ENCODE measurements around the gene TAF6. TPM values are rescaled to one million over a fixed set of nuclear protein-coding genes. Genes with fewer than 3 reads are reported as not detected.

TAF6 gene
- total RNA-seq, 6 experiments from 2014 or later, result 66.4 to 78.6 (median 77.4) TPM

- no peak overlapping the region for H3K4me3 Mint-ChIP-seq
- TF ChIP-seq CTCF (IDR thresholded peaks at IDR 0.05), result no peak
- peaks cover 6% of the 10 kb centered on the region for H3K27me3 Mint-ChIP-seq (ENCODE audit: insufficient read depth)
- peaks cover 16% of the 10 kb centered on the region; the same call in 1 of the 2 replicates for H3K36me3 Mint-ChIP-seq (ENCODE audit: low read depth)
- no peak overlapping the region for H3K27ac Mint-ChIP-seq
- H3K9me3 Mint-ChIP-seq, result no peaks in the 10 kb centered on the region
- peaks cover 8% of the 10 kb centered on the region for H3K4me1 Mint-ChIP-seq (ENCODE audit: low read depth)
- DNase-seq, result no peak
Observed at GRCh38 chr7:100122568-100122967, 3.4 kb upstream of the TAF6 start.

GRCh38 chr7:100122067-100122466, 2.9 kb upstream of the TAF6 start:
- Mint-ChIP-seq H3K9me3 (no peaks in the 10 kb centered on the region), H3K4me3 (no peak overlapping the region)

GRCh38 chr7:100120733-100121036, 1.5 kb upstream of the TAF6 start:
- Mint-ChIP-seq H3K9me3 (no peaks in the 10 kb centered on the region), H3K27ac (peak overlapping the region; percentile 98), H3K4me3 (peak overlapping the region; percentile 97), H3K36me3 (ENCODE audit: low read depth) (peaks cover 21% of the 10 kb centered on the region), H3K4me1 (ENCODE audit: low read depth) (peaks cover 8% of the 10 kb centered on the region), H3K27me3 (ENCODE audit: insufficient read depth) (no peaks in the 10 kb centered on the region; the same call in 1 of the 2 replicates)
- TF ChIP-seq CTCF (IDR thresholded peaks at IDR 0.05), result no peak
- DNase-seq, result no peak

More at GRCh38 chr7:100122067-100122466, 2.9 kb upstream of the TAF6 start:
- Mint-ChIP-seq H3K27ac (no peak overlapping the region), H3K4me1 (ENCODE audit: low read depth) (peaks cover 8% of the 10 kb centered on the region), H3K36me3 (ENCODE audit: low read depth) (peaks cover 16% of the 10 kb centered on the region; the same call in 1 of the 2 replicates), H3K27me3 (ENCODE audit: insufficient read depth) (peaks cover 6% of the 10 kb centered on the region)
- TF ChIP-seq CTCF (IDR thresholded peaks at IDR 0.05), result no peak
- no peak for DNase-seq

GRCh38 chr7:100119970-100120732, 993 bp upstream of the TAF6 start:
- Mint-ChIP-seq H3K27me3 (ENCODE audit: insufficient read depth) (no peaks in the 10 kb centered on the region; the same call in 1 of the 2 replicates), H3K4me1 (ENCODE audit: low read depth) (peaks cover 8% of the 10 kb centered on the region), H3K9me3 (no peaks in the 10 kb centered on the region), H3K4me3 (peak overlapping the region; percentile 97), H3K27ac (peak overlapping the region; percentile 98), H3K36me3 (ENCODE audit: low read depth) (peaks cover 21% of the 10 kb centered on the region)
- TF ChIP-seq CTCF (IDR thresholded peaks at IDR 0.05), result no peak
- DNase-seq, result peak; percentile 50

GRCh38 chr7:100118388-100119071, 628 bp downstream of the TAF6 start:
- peaks cover 27% of the 10 kb centered on the region for H3K36me3 Mint-ChIP-seq (ENCODE audit: low read depth)
- no peak for TF ChIP-seq CTCF (IDR thresholded peaks at IDR 0.05)
- no peaks in the 10 kb centered on the region; the same call in 1 of the 2 replicates for H3K27me3 Mint-ChIP-seq (ENCODE audit: insufficient read depth)
- H3K9me3 Mint-ChIP-seq, result no peaks in the 10 kb centered on the region
- no peak for DNase-seq
- peaks cover 8% of the 10 kb centered on the region for H3K4me1 Mint-ChIP-seq (ENCODE audit: low read depth)
- peak overlapping the region; percentile 97 for H3K4me3 Mint-ChIP-seq
- peak overlapping the region; percentile 98 for H3K27ac Mint-ChIP-seq

Measured in HFFc6 (cell line).